HG02678 (cell line): ENCODE data around the gene COP1.

Source experiments
- ATAC-seq: cut with Tn5 transposase; IDR thresholded peaks from one replicate; pipeline ENCODE4 v1.9.1; 2021; ENCODE audit warnings: mild to moderate bottlenecking, moderate library complexity; ENCODE audit not compliant: unreplicated experiment

The COP1 gene

GRCh38 chr1:175904808-175905207 lies 302.3 kb downstream of the COP1 start:
- ATAC-seq = no peak

GRCh38 chr1:175902281-175902680 lies 304.8 kb downstream of the COP1 start:
- ATAC-seq = no peak

GRCh38 chr1:175901076-175901836 lies 305.8 kb downstream of the COP1 start:
- no peak for ATAC-seq

GRCh38 chr1:175900171-175900570 lies 306.9 kb downstream of the COP1 start:
- ATAC-seq = no peak

GRCh38 chr1:175895966-175896365 lies 311.1 kb downstream of the COP1 start:
- ATAC-seq = no peak
